ENCODE results near the gene AGTRAP. TPM values are rescaled to one million over a fixed set of nuclear protein-coding genes. Genes with fewer than 3 reads are reported as not detected.

AGTRAP gene
- total and polyA plus RNA-seq, 2 experiments from 2014 or later = 58.6 to 94.0 TPM

- H3K4me3 ChIP-seq = no peak overlapping the region
- no peaks in the 10 kb centered on the region for H3K27me3 ChIP-seq
- no peak for DNase-seq (ENCODE audit: low read depth in 1 of 2, low spot score in 1 of 2)
- no peaks in the 10 kb centered on the region for H3K9me3 ChIP-seq (ENCODE audit: low read depth)
- TF ChIP-seq, protein P1, sequence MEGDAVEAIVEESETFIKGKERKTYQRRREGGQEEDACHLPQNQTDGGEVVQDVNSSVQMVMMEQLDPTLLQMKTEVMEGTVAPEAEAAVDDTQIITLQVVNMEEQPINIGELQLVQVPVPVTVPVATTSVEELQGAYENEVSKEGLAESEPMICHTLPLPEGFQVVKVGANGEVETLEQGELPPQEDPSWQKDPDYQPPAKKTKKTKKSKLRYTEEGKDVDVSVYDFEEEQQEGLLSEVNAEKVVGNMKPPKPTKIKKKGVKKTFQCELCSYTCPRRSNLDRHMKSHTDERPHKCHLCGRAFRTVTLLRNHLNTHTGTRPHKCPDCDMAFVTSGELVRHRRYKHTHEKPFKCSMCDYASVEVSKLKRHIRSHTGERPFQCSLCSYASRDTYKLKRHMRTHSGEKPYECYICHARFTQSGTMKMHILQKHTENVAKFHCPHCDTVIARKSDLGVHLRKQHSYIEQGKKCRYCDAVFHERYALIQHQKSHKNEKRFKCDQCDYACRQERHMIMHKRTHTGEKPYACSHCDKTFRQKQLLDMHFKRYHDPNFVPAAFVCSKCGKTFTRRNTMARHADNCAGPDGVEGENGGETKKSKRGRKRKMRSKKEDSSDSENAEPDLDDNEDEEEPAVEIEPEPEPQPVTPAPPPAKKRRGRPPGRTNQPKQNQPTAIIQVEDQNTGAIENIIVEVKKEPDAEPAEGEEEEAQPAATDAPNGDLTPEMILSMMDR (IDR thresholded peaks at IDR 0.05; ENCODE audit: low read depth, low read length) = no peak
- no peaks in the 10 kb centered on the region for H3K4me1 ChIP-seq (ENCODE audit: low read depth)
- no peak overlapping the region for H3K27ac ChIP-seq
- no peaks in the 10 kb centered on the region for H3K36me3 ChIP-seq
These were observed 42.4 kb downstream of the AGTRAP start for GRCh38 chr1:11778336-11778735.

DNA sequence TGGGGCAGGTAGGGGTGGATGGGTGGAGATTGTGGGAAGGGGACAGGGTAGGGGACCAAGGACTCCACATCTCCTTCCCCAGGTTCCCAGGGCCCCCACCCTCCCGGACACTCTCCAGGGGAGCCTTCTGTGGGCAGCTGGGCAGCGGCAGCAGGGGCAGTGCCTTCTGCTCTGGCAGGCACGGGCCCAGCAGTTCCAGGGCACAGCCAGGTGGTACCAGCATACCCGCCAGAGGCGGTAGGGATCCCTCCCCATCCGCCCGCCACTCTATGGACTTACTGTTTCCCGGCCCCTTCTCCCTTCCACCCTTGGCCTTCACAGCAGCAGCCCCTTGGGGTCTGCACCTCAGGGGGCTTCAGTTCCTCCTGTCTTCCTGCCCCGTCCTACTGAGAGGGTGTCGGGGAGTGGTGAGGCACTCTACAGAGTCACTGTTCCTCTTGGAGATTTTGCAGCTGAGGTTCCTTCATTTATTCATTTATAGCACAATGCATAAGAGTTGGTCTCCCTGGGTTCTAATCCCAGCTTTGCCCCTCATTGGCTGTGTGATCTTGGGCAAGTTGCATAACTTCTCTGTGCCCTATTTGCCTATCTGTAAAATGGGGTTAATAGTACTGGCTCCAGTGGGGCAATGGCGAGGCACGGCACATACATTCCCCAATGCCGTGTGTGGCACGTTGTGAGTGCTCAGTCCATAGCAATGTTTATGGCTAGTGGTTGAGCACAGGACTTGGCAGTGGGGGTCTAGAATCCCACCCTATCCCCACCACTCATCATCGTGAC is 43.1 kb downstream of the AGTRAP start:
- no peaks in the 10 kb centered on the region for H3K36me3 ChIP-seq
- H3K4me1 ChIP-seq (ENCODE audit: low read depth) = peaks cover under 1% of the 10 kb centered on the region
- H3K27ac ChIP-seq = no peak overlapping the region
- no peaks in the 10 kb centered on the region for H3K27me3 ChIP-seq
- DNase-seq (ENCODE audit: low read depth in 1 of 2, low spot score in 1 of 2) = no peak
- H3K9me3 ChIP-seq (ENCODE audit: low read depth) = no peaks in the 10 kb centered on the region
- TF ChIP-seq, protein P1 (IDR thresholded peaks at IDR 0.05; ENCODE audit: low read depth, low read length) = no peak
- no peak overlapping the region for H3K4me3 ChIP-seq

GRCh38 chr1:11779715-11780379 is 43.9 kb downstream of the AGTRAP start:
- Histone ChIP-seq H3K9me3 (ENCODE audit: low read depth) (no peaks in the 10 kb centered on the region), H3K27me3 (no peaks in the 10 kb centered on the region), H3K4me1 (ENCODE audit: low read depth) (peaks cover 9% of the 10 kb centered on the region), H3K36me3 (no peaks in the 10 kb centered on the region), H3K4me3 (no peak overlapping the region), H3K27ac (no peak overlapping the region)
- TF ChIP-seq, protein P1 (IDR thresholded peaks at IDR 0.05; ENCODE audit: low read depth, low read length) = no peak
- DNase-seq (ENCODE audit: low read depth in 1 of 2, low spot score in 1 of 2) = no peak

DNA sequence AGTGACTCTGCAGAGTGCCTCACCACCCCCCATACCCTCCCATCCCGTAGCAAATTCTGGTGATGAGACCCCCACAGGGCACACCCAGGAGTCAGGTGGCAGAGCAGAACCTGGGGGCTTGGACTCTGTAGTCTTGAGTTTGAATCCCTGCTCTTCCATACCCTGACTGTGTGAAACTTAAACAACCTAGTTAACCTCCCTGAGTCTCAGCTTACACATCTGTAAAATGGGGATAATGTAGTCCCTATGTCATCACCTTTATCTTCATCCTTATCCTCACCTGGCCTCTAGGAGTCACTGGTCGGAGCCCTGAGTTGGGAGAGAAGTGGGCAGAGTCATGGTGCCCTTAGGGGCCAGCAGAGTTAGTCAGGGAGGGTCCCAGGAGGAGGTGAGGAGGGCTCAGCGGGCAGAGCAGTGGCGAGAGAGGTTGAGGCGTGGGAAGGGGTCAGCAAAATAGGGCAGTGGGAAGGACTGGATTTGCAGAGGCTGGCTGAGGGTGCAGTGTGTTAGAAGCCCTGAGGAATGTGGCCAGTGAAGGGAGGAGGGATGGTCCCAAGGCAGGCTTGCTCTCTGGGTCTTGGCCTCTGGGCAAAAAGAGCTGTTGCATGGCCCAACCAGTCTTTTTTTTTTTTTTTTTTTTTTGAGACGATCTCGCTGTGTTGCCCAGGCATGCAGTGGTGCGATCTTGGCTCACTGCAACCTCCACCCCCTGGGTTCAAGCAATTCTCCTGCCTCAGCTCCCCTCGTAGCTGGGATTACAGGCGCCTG is 44.6 kb downstream of the AGTRAP start:
- TF ChIP-seq, protein P1 (IDR thresholded peaks at IDR 0.05; ENCODE audit: low read depth, low read length) = no peak
- DNase-seq (ENCODE audit: low read depth in 1 of 2, low spot score in 1 of 2) = no peak
- Histone ChIP-seq H3K9me3 (ENCODE audit: low read depth) (no peaks in the 10 kb centered on the region), H3K27me3 (no peaks in the 10 kb centered on the region), H3K36me3 (no peaks in the 10 kb centered on the region), H3K4me3 (no peak overlapping the region), H3K27ac (no peak overlapping the region), H3K4me1 (ENCODE audit: low read depth) (peaks cover 11% of the 10 kb centered on the region)

DNA sequence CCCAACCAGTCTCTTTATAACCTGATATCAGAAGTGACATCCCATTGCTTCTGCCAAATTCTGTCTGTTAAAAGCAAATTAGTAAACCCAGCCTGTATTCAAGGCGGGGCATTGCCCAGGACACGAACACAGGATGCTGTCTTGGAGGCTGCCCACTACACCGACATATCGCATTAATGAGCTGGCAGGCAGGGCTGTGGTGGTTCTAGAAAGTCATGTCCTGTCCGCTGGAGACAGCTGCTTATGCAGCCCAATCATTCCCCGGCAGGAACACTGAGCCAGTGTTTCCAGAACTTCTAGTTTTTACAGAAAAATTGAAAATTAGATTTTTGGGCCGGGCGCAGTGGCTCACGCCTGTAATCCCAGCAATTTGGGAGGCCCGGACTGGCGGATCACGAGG is 45.4 kb downstream of the AGTRAP start:
- Histone ChIP-seq H3K4me3 (no peak overlapping the region), H3K36me3 (no peaks in the 10 kb centered on the region), H3K9me3 (ENCODE audit: low read depth) (no peaks in the 10 kb centered on the region), H3K4me1 (ENCODE audit: low read depth) (peaks cover 14% of the 10 kb centered on the region), H3K27me3 (no peaks in the 10 kb centered on the region), H3K27ac (no peak overlapping the region)
- DNase-seq (ENCODE audit: low read depth in 1 of 2, low spot score in 1 of 2) = no peak
- TF ChIP-seq, protein P1 (IDR thresholded peaks at IDR 0.05; ENCODE audit: low read depth, low read length) = no peak
